HEK293 (cell line): ENCODE measurements around the gene WWTR1.

Experiments
- CTCF ChIA-PET: fragments of 350-600 bp; formaldehyde crosslinking; extraction: SDS; loops from one replicate; lab custom pipeline; 2021; ENCODE audit warnings: antibody characterized with exemption; lab: Yijun Ruan, JAX
- POLR2A ChIA-PET: fragments of 300-600 bp; formaldehyde crosslinking; extraction: SDS; loops from one replicate; lab custom pipeline; 2020; ENCODE audit warnings: antibody characterized with exemption, inconsistent platforms; lab: Yijun Ruan, JAX
- H3K27ac ChIP-seq: fragments of 200-500 bp; sonication (Bioruptor generic); 2 replicates; pipeline ENCODE4 v1.5.1; 2014; ENCODE audit warnings: low read depth, low read length, control low read depth, inconsistent platforms; ENCODE audit errors: extremely low read depth
- H3K36me3 ChIP-seq, 2 experiments: fragments of 200-500 bp in 1 of 2; sonication (Bioruptor generic) in 1 of 2; 1 replicate in 1 of 2; 2 replicates in 1 of 2; pipeline ENCODE4 v1.5.1; 2014 to 2017; ENCODE audit warnings: inconsistent platforms in 2 of 2, low read length in 2 of 2; ENCODE audit not compliant: control insufficient read depth in 2 of 2, insufficient read depth in 1 of 2
- H3K4me1 ChIP-seq: fragments of 200-500 bp; sonication (Bioruptor generic); 2 replicates; pipeline ENCODE4 v1.5.1; 2014; ENCODE audit warnings: mild to moderate bottlenecking, low read length, inconsistent platforms; ENCODE audit not compliant: control insufficient read depth, insufficient read depth
- H3K4me3 ChIP-seq: 2 replicates; pipeline ENCODE4 v1.5.1; 2011; ENCODE audit warnings: low read depth, mild to moderate bottlenecking, control low read depth, low read length, moderate library complexity
- H3K9me3 ChIP-seq: fragments of 200-500 bp; sonication (Bioruptor generic); 2 replicates; pipeline ENCODE4 v1.5.1; 2014; ENCODE audit warnings: low read depth, low read length, inconsistent platforms; ENCODE audit not compliant: control insufficient read depth, insufficient read depth
- BCL11A ChIP-seq: fragments of 450-650 bp; formaldehyde crosslinking; IDR thresholded peaks from 2 replicates; pipeline ENCODE4 v1.5.1; 2016; ENCODE audit warnings: low read depth, missing biosample characterization, missing genetic modification characterization
- BCL11B ChIP-seq: fragments of 450-650 bp; formaldehyde crosslinking; IDR thresholded peaks from 2 replicates; pipeline ENCODE4 v1.5.1; 2016; ENCODE audit warnings: low read depth, missing biosample characterization, missing genetic modification characterization
- TRIM28 ChIP-seq: IDR thresholded peaks from 2 replicates; pipeline ENCODE4 v1.6.1; 2011; ENCODE audit warnings: low read length, control low read depth, borderline replicate concordance
- YY2 ChIP-seq: fragments of 450-650 bp; formaldehyde crosslinking; IDR thresholded peaks from 2 replicates; pipeline ENCODE4 v1.5.1; 2016; ENCODE audit warnings: missing biosample characterization, missing genetic modification characterization
- ZBTB1 ChIP-seq: fragments of 450-650 bp; formaldehyde crosslinking; IDR thresholded peaks from 2 replicates; pipeline ENCODE4 v1.5.1; 2016; ENCODE audit warnings: missing biosample characterization, missing genetic modification characterization
- ZEB2 ChIP-seq: fragments of 450-650 bp; formaldehyde crosslinking; IDR thresholded peaks from 2 replicates; pipeline ENCODE4 v1.5.1; 2016; ENCODE audit warnings: missing biosample characterization, missing genetic modification characterization
- ZFP37 ChIP-seq: fragments of 450-650 bp; formaldehyde crosslinking; IDR thresholded peaks from 2 replicates; pipeline ENCODE4 v1.5.1; 2016; ENCODE audit warnings: missing biosample characterization, missing genetic modification characterization
- ZFP69B ChIP-seq: fragments of 450-650 bp; formaldehyde crosslinking; IDR thresholded peaks from 2 replicates; pipeline ENCODE4 v1.5.1; 2016; ENCODE audit warnings: missing biosample characterization, missing genetic modification characterization
- ZNF132 ChIP-seq: fragments of 450-650 bp; formaldehyde crosslinking; IDR thresholded peaks from 2 replicates; pipeline ENCODE4 v1.5.1; 2017; ENCODE audit warnings: missing biosample characterization, missing genetic modification characterization, borderline replicate concordance
- ZNF423 ChIP-seq: fragments of 450-650 bp; formaldehyde crosslinking; IDR thresholded peaks from 2 replicates; pipeline ENCODE4 v1.5.1; 2016; ENCODE audit warnings: missing biosample characterization, missing genetic modification characterization
- ZNF501 ChIP-seq: fragments of 450-650 bp; formaldehyde crosslinking; IDR thresholded peaks from 2 replicates; pipeline ENCODE4 v1.5.1; 2016; ENCODE audit warnings: missing biosample characterization, missing genetic modification characterization
- ZNF521 ChIP-seq: fragments of 450-650 bp; formaldehyde crosslinking; IDR thresholded peaks from 2 replicates; pipeline ENCODE4 v1.5.1; 2017; ENCODE audit warnings: missing biosample characterization, mild to moderate bottlenecking, missing genetic modification characterization
- ZNF555 ChIP-seq: fragments of 450-650 bp; formaldehyde crosslinking; conservative IDR thresholded peaks from 2 replicates; pipeline ENCODE4 v1.5.1; 2017; ENCODE audit warnings: missing biosample characterization, mild to moderate bottlenecking, missing genetic modification characterization, inconsistent platforms
- ZNF600 ChIP-seq: fragments of 450-650 bp; formaldehyde crosslinking; IDR thresholded peaks from 2 replicates; pipeline ENCODE4 v1.5.1; 2016; ENCODE audit warnings: missing biosample characterization, missing genetic modification characterization
- ZNF629 ChIP-seq: fragments of 450-650 bp; formaldehyde crosslinking; IDR thresholded peaks from 2 replicates; pipeline ENCODE4 v1.5.1; 2017; ENCODE audit warnings: missing biosample characterization, missing genetic modification characterization
- ZNF660 ChIP-seq: fragments of 450-650 bp; IDR thresholded peaks from 2 replicates; pipeline ENCODE4 v1.5.1; 2018; ENCODE audit warnings: missing biosample characterization, mild to moderate bottlenecking, missing genetic modification characterization
- ZNF792 ChIP-seq: fragments of 450-650 bp; formaldehyde crosslinking; IDR thresholded peaks from 2 replicates; pipeline ENCODE4 v1.5.1; 2016; ENCODE audit warnings: missing biosample characterization, missing genetic modification characterization
- ZSCAN16 ChIP-seq: fragments of 450-650 bp; formaldehyde crosslinking; IDR thresholded peaks from 2 replicates; pipeline ENCODE4 v1.5.1; 2016; ENCODE audit warnings: missing biosample characterization, missing genetic modification characterization
- ZSCAN23 ChIP-seq: fragments of 450-650 bp; formaldehyde crosslinking; IDR thresholded peaks from 2 replicates; pipeline ENCODE4 v1.5.1; 2016; ENCODE audit warnings: missing biosample characterization, missing genetic modification characterization
- TF ChIP-seq, protein P1 (sequence below): fragments of 450-650 bp; formaldehyde crosslinking; IDR thresholded peaks from 2 replicates; pipeline ENCODE4 v1.5.1; 2017; ENCODE audit warnings: missing biosample characterization, missing genetic modification characterization

WWTR1 gene

DNA sequence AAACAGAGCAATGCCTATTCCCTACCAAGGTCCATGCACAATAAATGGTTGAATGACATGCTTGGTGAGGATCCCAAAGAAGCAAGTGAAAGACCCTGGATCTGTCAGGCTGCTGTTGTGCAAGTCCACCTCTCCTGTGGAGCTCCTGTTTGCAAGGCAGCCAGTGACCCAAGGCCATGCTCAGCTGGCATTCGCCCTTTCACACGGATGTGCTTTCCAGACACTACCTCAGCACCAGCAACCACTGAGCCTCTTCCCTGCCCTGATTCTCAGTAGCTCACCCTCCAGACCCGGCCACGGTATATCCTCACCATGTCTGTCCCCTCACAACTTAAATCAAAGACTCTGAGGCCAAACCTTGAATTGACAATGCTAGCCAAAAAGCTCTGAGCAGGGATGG, 23.3 kb downstream of the WWTR1 start:
- no peak overlapping the region for H3K4me3 ChIP-seq
- H3K36me3 ChIP-seq = no peaks in the 10 kb centered on the region
- peaks cover 7% of the 10 kb centered on the region for H3K4me1 ChIP-seq
- POLR2A ChIA-PET = interaction anchor here (1.5 kb wide), 1 partner anchor 24 kb away, joined by 7 read pairs; the partner anchor contains the start of gene WWTR1
- H3K9me3 ChIP-seq = no peaks in the 10 kb centered on the region
- H3K27ac ChIP-seq = no peak overlapping the region
- no peak for TF ChIP-seq ZNF600 (tag by site-specific recombination)
- no peak for TF ChIP-seq TRIM28
- TF ChIP-seq ZNF501 (tag by site-specific recombination) = no peak
- TF ChIP-seq ZSCAN16 (tag by site-specific recombination) = no peak
- TF ChIP-seq ZEB2 (tag by site-specific recombination) = no peak
- TF ChIP-seq ZNF629 (tag by site-specific recombination) = no peak
- TF ChIP-seq ZNF660 = no peak
- no peak for TF ChIP-seq ZBTB1 (tag by site-specific recombination)
- no peak for TF ChIP-seq ZNF423
- no peak for TF ChIP-seq ZFP37 (tag by site-specific recombination)
- CTCF ChIA-PET = interaction anchor here (0.6 to 1.2 kb wide), 3 partner anchors 15 to 24 kb away, joined by 3 to 5 read pairs (median 4); partner anchors contain the start of gene WWTR1

DNA sequence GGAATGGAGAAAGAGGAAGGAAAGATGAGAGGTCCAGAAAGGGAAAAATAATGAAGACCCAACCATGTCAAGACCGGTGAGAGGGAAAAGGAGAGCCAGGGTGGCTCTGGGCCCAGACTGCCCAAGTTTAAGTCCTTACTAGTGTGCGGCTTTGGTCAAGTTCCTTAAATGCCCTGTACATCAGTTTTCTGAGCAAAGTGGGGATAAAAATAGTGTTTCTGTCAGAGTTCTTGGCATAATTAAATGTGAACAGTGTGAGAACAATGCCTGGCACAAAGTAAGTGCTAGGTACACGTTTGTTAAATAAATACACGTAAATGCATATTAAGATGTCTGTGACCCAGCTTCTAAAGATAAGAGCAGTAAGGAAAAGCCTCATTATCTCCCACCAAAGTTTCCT, 23.8 kb downstream of the WWTR1 start:
- TF ChIP-seq YY2 (tag by site-specific recombination) = no peak
- TF ChIP-seq, all 188 proteins: peak for 0
- CTCF ChIA-PET = interaction anchor here (0.7 to 1.2 kb wide), 2 partner anchors 23 to 24 kb away, joined by 3 to 4 read pairs; partner anchors contain the start of gene WWTR1
- peaks cover 7% of the 10 kb centered on the region for H3K4me1 ChIP-seq
- no peak overlapping the region for H3K4me3 ChIP-seq
- no peak overlapping the region for H3K27ac ChIP-seq
- POLR2A ChIA-PET = interaction anchor here (1.5 kb wide), 1 partner anchor 24 kb away, joined by 7 read pairs; the partner anchor contains the start of gene WWTR1
- H3K36me3 ChIP-seq = no peaks in the 10 kb centered on the region
- H3K9me3 ChIP-seq = no peaks in the 10 kb centered on the region

DNA sequence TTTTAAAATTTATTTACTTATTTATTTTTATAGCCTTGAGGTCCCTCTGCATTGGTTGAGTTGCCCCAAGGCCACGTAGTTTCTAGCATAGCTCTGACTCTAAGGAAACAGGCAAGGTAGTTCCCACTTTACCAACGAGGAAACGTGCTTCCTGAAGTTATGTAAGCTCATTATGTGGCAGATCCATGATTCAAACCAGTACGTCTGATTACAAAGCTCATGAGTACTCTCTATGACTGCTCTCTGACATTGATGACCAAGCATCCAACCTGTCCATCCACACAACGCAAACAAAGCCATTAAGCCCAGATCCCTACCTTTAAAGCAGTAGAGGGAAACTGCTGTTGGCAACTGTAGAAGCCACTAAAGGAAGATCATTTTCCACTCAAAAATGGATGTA, 25.6 kb downstream of the WWTR1 start:
- H3K9me3 ChIP-seq = no peaks in the 10 kb centered on the region
- POLR2A ChIA-PET = no interaction called here
- peaks cover 5% of the 10 kb centered on the region for H3K4me1 ChIP-seq
- H3K4me3 ChIP-seq = no peak overlapping the region
- no peaks in the 10 kb centered on the region; a peak in 1 of 3 replicates for H3K36me3 ChIP-seq
- CTCF ChIA-PET = interaction anchor here (2.6 kb wide), 1 partner anchor 63 kb away, joined by 9 read pairs; no protein-coding TSS in a partner anchor
- H3K27ac ChIP-seq = no peak overlapping the region
- no peak for TF ChIP-seq BCL11A
- no peak for TF ChIP-seq ZNF792 (tag by site-specific recombination)
- TF ChIP-seq ZNF521 (tag by site-specific recombination) = no peak
- TF ChIP-seq ZNF555 (tag by site-specific recombination) = no peak
- TF ChIP-seq ZFP69B (tag by site-specific recombination) = no peak
- no peak for TF ChIP-seq BCL11B (tag by site-specific recombination)
- TF ChIP-seq, protein P1, sequence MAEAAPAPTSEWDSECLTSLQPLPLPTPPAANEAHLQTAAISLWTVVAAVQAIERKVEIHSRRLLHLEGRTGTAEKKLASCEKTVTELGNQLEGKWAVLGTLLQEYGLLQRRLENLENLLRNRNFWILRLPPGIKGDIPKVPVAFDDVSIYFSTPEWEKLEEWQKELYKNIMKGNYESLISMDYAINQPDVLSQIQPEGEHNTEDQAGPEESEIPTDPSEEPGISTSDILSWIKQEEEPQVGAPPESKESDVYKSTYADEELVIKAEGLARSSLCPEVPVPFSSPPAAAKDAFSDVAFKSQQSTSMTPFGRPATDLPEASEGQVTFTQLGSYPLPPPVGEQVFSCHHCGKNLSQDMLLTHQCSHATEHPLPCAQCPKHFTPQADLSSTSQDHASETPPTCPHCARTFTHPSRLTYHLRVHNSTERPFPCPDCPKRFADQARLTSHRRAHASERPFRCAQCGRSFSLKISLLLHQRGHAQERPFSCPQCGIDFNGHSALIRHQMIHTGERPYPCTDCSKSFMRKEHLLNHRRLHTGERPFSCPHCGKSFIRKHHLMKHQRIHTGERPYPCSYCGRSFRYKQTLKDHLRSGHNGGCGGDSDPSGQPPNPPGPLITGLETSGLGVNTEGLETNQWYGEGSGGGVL = no peak
- TF ChIP-seq ZSCAN23 (tag by site-specific recombination) = no peak
- TF ChIP-seq ZNF132 (tag by site-specific recombination) = no peak
